ENCODE results near the gene MRGPRF.

DNA sequence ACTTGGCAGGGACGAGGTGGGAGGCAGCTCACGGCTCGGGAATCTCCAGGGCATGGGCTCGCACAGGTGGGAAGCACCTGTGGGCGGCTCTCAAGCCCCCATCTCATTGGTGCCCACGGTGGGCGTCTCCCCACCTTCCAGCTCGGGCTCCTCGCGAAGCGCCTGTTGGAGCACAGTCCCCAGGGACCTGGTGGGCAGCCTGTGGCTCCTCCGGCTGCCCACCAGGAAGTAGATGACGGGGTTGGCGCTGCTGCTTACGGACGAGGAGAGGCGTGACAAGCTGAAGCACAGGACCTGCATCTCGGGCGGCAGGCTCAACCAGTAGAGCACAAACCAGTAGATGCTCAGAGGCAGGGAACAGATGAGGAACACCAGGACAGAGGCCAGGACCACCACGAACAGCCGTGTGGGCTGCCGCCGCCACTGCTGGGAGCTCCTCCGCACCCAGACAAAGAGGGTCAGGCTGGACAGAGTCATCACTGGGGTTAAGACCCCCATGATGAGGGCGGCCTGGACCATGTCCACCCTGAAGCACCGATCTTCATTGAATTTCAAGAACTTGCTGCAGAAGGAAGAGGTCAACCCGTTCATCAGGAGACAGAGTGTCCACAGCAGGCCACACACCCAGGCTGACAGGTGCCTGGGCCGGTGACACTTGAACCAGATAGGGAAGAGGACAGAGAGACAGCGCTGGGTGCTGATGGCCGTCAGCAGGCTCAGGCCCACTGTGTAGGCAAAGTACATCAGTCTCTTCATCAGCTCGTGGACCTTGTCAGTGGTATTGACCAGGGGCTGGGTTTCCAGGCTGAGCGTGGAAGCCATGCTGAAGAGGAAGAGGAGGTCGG lies 32.9 kb downstream of the MRGPRF start:
- TF ChIP-seq, protein P1, sequence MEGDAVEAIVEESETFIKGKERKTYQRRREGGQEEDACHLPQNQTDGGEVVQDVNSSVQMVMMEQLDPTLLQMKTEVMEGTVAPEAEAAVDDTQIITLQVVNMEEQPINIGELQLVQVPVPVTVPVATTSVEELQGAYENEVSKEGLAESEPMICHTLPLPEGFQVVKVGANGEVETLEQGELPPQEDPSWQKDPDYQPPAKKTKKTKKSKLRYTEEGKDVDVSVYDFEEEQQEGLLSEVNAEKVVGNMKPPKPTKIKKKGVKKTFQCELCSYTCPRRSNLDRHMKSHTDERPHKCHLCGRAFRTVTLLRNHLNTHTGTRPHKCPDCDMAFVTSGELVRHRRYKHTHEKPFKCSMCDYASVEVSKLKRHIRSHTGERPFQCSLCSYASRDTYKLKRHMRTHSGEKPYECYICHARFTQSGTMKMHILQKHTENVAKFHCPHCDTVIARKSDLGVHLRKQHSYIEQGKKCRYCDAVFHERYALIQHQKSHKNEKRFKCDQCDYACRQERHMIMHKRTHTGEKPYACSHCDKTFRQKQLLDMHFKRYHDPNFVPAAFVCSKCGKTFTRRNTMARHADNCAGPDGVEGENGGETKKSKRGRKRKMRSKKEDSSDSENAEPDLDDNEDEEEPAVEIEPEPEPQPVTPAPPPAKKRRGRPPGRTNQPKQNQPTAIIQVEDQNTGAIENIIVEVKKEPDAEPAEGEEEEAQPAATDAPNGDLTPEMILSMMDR (IDR thresholded peaks at IDR 0.05): no peak
- no peak for TF ChIP-seq EP300 (IDR thresholded peaks at IDR 0.05)
